GM18502 (cell line): ENCODE results near the gene LRRC41.
"Not testable (repeated sequence)": the region's sequence is repeated elsewhere in the genome, so short reads cannot be mapped to it uniquely, and the experiment has no call there.

Experiments used
- ATAC-seq: cut with Tn5 transposase; IDR thresholded peaks from one replicate; pipeline ENCODE4 v1.9.1; 2021; ENCODE audit warnings: mild to moderate bottlenecking; ENCODE audit not compliant: unreplicated experiment, poor library complexity

LRRC41 gene

GRCh38 chr1:46328182-46328581, 24.8 kb upstream of the LRRC41 start:
- ATAC-seq = not testable (repeated sequence)

- ATAC-seq = not testable (repeated sequence)
Observed at GRCh38 chr1:46325285-46326076, 22.1 kb upstream of the LRRC41 start.

DNA sequence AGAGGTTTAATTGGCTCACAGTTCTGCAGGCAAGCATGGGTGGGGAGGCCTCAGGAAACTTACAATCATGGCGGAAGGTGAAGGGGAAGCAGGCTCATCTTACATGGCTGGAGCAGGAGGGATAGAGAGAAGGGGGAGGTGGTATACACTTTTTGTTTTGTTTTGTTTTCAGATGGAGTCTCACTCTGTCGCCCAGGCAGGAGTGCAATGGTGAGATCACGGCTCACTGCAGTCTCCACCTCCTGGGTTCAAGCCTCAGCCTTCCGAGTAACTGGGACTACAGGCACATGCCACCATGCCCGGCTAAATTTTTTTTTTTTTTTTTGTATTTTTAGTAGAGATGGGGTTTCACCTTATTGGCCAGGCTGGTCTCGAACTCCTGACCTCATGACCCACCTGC, 18.8 kb upstream of the LRRC41 start:
- ATAC-seq = not testable (repeated sequence)

GRCh38 chr1:46319960-46320914, 16.8 kb upstream of the LRRC41 start:
- ATAC-seq = not testable (repeated sequence)

- not testable (repeated sequence) for ATAC-seq
Observed at GRCh38 chr1:46319301-46319700, 15.9 kb upstream of the LRRC41 start.

- no peak for ATAC-seq
Observed at GRCh38 chr1:46317323-46317722, 13.9 kb upstream of the LRRC41 start.

GRCh38 chr1:46315669-46316403, 12.4 kb upstream of the LRRC41 start:
- no peak for ATAC-seq

- no peak for ATAC-seq
Observed at GRCh38 chr1:46310321-46310720, 6.9 kb upstream of the LRRC41 start.

DNA sequence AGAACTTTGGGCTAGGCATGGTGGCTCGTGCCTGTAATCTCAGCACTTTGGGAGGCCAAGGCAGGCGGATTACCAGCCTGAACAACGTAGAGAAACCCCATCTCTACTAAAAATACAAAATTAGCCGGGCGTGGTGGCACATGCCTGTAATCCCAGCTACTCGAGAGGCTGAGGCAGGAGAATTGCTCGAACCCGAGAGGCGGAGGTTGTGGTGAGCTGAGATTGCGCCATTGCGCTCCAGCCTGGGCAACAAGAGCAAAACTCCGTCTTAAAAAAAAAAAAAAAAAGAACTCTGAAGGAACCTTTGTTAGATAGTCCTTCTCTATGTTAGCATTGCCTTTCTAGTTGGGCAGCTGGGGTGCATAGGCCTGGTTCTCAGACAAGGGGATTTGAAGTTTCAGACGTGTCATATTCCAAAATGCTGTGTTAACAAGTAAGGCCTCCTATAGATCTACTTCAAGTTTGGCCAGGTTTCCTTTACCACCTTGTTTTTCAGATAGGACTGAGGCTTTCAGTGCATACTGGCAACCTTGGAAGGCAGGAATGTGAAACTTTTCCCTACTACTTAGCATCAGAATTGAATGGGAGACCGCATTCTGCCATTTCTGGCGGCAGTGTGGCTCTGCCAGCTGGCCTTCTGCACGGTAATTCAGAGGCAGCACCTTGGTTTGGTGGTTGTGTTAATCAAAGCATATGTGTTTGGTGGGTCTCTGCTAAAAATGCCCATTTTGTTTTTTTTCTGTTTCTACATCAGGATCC, 6.2 kb upstream of the LRRC41 start:
- no peak for ATAC-seq

DNA sequence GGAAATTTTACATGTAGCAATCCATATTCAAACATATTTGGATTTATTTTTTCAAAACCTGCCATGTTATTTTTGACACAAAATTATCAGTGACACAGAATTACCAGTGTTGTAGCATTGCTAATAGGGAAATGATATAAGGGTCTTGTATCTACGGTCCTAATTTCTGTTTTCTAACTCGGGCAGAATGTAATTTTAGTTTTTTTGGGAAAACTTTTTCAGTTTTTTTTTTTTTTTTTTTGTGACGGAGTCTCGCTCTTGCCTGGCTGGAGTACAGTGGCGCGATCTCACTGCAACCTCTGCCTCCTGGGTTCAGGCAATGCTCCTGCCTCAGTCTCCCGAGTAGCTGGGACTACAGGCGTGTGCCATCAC, 2.7 kb upstream of the LRRC41 start:
- no peak for ATAC-seq

- no peak for ATAC-seq
Observed at GRCh38 chr1:46303872-46304326, 483 bp upstream of the LRRC41 start.

DNA sequence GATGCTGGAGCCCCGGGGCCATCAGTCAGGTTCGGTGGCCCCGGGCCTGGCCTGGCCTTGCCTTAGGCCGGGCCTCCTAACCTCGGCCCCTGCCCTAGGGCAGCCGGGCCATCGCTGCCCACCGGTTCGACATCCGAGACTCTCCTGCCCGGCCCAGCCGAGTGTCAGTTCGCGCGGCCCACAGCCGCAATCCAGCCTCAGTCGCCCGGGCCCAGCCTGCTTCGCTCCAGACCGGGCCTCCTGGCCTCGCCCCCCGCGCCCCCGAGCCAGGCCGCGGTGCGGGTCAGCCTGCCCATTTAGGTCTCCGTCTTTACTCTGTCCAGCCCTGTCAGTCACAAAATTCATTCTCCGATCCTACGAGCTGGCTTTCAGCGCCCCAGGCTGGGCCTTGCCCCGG, 777 bp downstream of the LRRC41 start:
- peak; percentile 5 for ATAC-seq

- peak; percentile 31 for ATAC-seq
Observed at GRCh38 chr1:46301808-46302640, 1.4 kb downstream of the LRRC41 start.

GRCh38 chr1:46301406-46301807, 2.0 kb downstream of the LRRC41 start:
- ATAC-seq = no peak

GRCh38 chr1:46300673-46301405, 2.6 kb downstream of the LRRC41 start:
- ATAC-seq = no peak

- ATAC-seq = no peak
Observed at GRCh38 chr1:46298387-46298786, 5.0 kb downstream of the LRRC41 start.

DNA sequence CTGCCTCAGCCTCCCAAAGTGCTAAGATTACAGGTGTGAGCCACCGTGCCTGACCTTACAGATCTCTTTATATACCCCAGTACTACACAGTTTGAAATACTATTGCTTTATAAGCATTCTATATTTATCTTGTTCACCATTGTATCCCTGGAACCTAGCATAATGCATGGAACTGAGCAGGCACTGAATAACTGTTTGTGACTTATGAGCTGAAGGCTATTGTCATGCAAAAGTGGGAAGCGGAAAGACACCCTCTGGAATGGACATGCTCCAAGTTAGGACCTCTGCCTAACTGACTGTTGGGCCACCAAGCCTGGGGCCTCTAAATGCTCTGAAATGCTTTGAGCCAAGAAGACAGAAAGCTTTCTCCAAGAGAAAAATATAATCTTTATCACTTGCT, 8.1 kb downstream of the LRRC41 start:
- ATAC-seq = no peak

- no peak for ATAC-seq
Observed at GRCh38 chr1:46289976-46290375, 13.4 kb downstream of the LRRC41 start.
